GM21717 (cell line): ENCODE data around the gene ITGBL1.

Experiments used
- ATAC-seq: cut with Tn5 transposase; IDR thresholded peaks from one replicate; pipeline ENCODE4 v1.9.1; 2021; ENCODE audit warnings: mild to moderate bottlenecking, moderate library complexity; ENCODE audit not compliant: unreplicated experiment

Gene ITGBL1

GRCh38 chr13:101450749-101451130 is 1.7 kb upstream of the ITGBL1 start:
- no peak for ATAC-seq

GRCh38 chr13:101451641-101452040 is 834 bp upstream of the ITGBL1 start:
- ATAC-seq, result no peak

- peak; percentile 25 for ATAC-seq
Observed at GRCh38 chr13:101453784-101454201, 1.3 kb downstream of the ITGBL1 start.

GRCh38 chr13:101454767-101455166 is 2.3 kb downstream of the ITGBL1 start:
- ATAC-seq, result no peak

- no peak for ATAC-seq
Observed at GRCh38 chr13:101455863-101456262, 3.4 kb downstream of the ITGBL1 start.

- no peak for ATAC-seq
Observed at GRCh38 chr13:101457176-101457575, 4.7 kb downstream of the ITGBL1 start.

- no peak for ATAC-seq
Observed at GRCh38 chr13:101465877-101466276, 13.4 kb downstream of the ITGBL1 start.

GRCh38 chr13:101467415-101467814 is 14.9 kb downstream of the ITGBL1 start:
- no peak for ATAC-seq

GRCh38 chr13:101473458-101473857 is 21.0 kb downstream of the ITGBL1 start:
- ATAC-seq, result no peak

- no peak for ATAC-seq
Observed at GRCh38 chr13:101474419-101474957, 22.0 kb downstream of the ITGBL1 start.

- no peak for ATAC-seq
Observed at GRCh38 chr13:101475536-101475935, 23.1 kb downstream of the ITGBL1 start.

- no peak for ATAC-seq
Observed at GRCh38 chr13:101481421-101481820, 28.9 kb downstream of the ITGBL1 start.

- ATAC-seq, result no peak
Observed at GRCh38 chr13:101486708-101487437, 34.4 kb downstream of the ITGBL1 start.

- ATAC-seq, result no peak
Observed at GRCh38 chr13:101487438-101487830, 35.0 kb downstream of the ITGBL1 start.

GRCh38 chr13:101488734-101489133 is 36.3 kb downstream of the ITGBL1 start:
- ATAC-seq, result no peak

GRCh38 chr13:101489643-101490405 is 37.3 kb downstream of the ITGBL1 start:
- ATAC-seq, result no peak

GRCh38 chr13:101490406-101491015 is 38.0 kb downstream of the ITGBL1 start:
- no peak for ATAC-seq

GRCh38 chr13:101492251-101492910 is 39.9 kb downstream of the ITGBL1 start:
- no peak for ATAC-seq

- ATAC-seq, result no peak
Observed at GRCh38 chr13:101493541-101493940, 41.1 kb downstream of the ITGBL1 start.

GRCh38 chr13:101499406-101499805 is 46.9 kb downstream of the ITGBL1 start:
- ATAC-seq, result no peak

- ATAC-seq, result no peak
Observed at GRCh38 chr13:101502618-101503017, 50.1 kb downstream of the ITGBL1 start.
